ENCODE results near the gene PODNL1. TPM values are rescaled to one million over a fixed set of nuclear protein-coding genes. Genes with fewer than 3 reads are reported as not detected.

PODNL1 gene
- total and polyA plus RNA-seq, 10 of the 15 experiments (the other 5 are each of a cell fraction or from before 2014, with no cell fraction given), result 0.04 to 0.44 TPM; not detected in 8

- TF ChIP-seq E2F8 (IDR thresholded peaks at IDR 0.05; ENCODE audit: low read depth, partially characterized antibody), result no peak
- 0 out of 2 replicates have a peak, but pooled peaks have one; percentile 5 for TF ChIP-seq RUNX3 (IDR thresholded peaks at IDR 0.05; ENCODE audit: low read length)
- TF ChIP-seq LARP7 (IDR thresholded peaks at IDR 0.05), result peak; percentile 76; the same call in 1 of the 2 replicates
- 0 out of 2 replicates have a peak, but pooled peaks have one; percentile 62 for TF ChIP-seq SMARCA5 (IDR thresholded peaks at IDR 0.05)
- TF ChIP-seq MAX (IDR thresholded peaks at IDR 0.05; ENCODE audit: low read depth, low read length), result no peak
- TF ChIP-seq JUND (IDR thresholded peaks at IDR 0.05; ENCODE audit: low read depth, low read length), result no peak
- TF ChIP-seq HCFC1 (IDR thresholded peaks at IDR 0.05; ENCODE audit: low read length), result no peak
- TF ChIP-seq ZBTB40 (IDR thresholded peaks at IDR 0.05; ENCODE audit: borderline replicate concordance), result no peak
- TF ChIP-seq BHLHE40 (IDR thresholded peaks at IDR 0.05; ENCODE audit: borderline replicate concordance in 1 of 2, low read depth in 2 of 2, low read length in 1 of 2), result peak in 1 of 2 experiments; percentile 56; a peak in 1 of 4 replicates
Measured at GRCh38 chr19:13985771-13986347, 47.6 kb upstream of the PODNL1 start (continued).
